ENCODE measurements around the gene TNNC2.

DNA sequence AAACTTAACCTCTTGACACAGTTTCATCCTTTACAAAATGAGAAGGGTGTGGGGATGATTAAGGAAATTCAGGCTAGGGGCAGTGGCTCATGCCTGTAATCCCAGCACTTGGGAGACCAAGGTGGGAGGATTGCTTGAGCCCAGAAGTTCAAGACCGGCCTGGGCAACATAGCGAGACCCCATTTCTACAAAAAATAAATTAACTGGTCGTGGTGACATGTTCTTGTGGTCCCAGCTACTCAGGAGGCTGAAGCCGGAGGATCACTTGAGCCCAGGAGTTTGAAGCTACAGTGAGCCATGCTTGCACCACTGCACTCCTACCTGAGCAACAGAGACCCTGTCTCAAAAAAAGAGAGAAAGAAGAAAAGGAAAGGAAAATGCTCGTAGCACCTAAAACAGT, 39.3 kb upstream of the TNNC2 start:
- no peak for TF ChIP-seq GABPA (IDR thresholded peaks at IDR 0.05; ENCODE audit: low read depth)
- TF ChIP-seq, protein P1, sequence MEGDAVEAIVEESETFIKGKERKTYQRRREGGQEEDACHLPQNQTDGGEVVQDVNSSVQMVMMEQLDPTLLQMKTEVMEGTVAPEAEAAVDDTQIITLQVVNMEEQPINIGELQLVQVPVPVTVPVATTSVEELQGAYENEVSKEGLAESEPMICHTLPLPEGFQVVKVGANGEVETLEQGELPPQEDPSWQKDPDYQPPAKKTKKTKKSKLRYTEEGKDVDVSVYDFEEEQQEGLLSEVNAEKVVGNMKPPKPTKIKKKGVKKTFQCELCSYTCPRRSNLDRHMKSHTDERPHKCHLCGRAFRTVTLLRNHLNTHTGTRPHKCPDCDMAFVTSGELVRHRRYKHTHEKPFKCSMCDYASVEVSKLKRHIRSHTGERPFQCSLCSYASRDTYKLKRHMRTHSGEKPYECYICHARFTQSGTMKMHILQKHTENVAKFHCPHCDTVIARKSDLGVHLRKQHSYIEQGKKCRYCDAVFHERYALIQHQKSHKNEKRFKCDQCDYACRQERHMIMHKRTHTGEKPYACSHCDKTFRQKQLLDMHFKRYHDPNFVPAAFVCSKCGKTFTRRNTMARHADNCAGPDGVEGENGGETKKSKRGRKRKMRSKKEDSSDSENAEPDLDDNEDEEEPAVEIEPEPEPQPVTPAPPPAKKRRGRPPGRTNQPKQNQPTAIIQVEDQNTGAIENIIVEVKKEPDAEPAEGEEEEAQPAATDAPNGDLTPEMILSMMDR (IDR thresholded peaks at IDR 0.05) = no peak
- TF ChIP-seq POLR2AphosphoS5 (IDR thresholded peaks at IDR 0.05; ENCODE audit: low read depth, low read length) = no peak
- TF ChIP-seq NFIC (IDR thresholded peaks at IDR 0.05; ENCODE audit: borderline replicate concordance) = no peak
- no peak for TF ChIP-seq FOXJ3 (CRISPR knock-in tag; IDR thresholded peaks at IDR 0.05)
- TF ChIP-seq TAF1 (IDR thresholded peaks at IDR 0.05; ENCODE audit: borderline replicate concordance, low read depth, low read length) = no peak
- TF ChIP-seq SMC3 (IDR thresholded peaks at IDR 0.05; ENCODE audit: low read depth, low read length) = no peak
- no peak for TF ChIP-seq RXRA (IDR thresholded peaks at IDR 0.05; ENCODE audit: borderline replicate concordance, low read depth)

Data from SK-N-SH (cell line).